GM19372 (cell line): ENCODE data around the gene ELFN2.

Experiments used
- ATAC-seq: cut with Tn5 transposase; IDR thresholded peaks from one replicate; pipeline ENCODE4 v1.9.1; 2021; ENCODE audit warnings: mild to moderate bottlenecking, low read depth, moderate library complexity; ENCODE audit not compliant: unreplicated experiment

Gene ELFN2

GRCh38 chr22:37455896-37456295 lies 28.6 kb upstream of the ELFN2 start:
- ATAC-seq = no peak

DNA sequence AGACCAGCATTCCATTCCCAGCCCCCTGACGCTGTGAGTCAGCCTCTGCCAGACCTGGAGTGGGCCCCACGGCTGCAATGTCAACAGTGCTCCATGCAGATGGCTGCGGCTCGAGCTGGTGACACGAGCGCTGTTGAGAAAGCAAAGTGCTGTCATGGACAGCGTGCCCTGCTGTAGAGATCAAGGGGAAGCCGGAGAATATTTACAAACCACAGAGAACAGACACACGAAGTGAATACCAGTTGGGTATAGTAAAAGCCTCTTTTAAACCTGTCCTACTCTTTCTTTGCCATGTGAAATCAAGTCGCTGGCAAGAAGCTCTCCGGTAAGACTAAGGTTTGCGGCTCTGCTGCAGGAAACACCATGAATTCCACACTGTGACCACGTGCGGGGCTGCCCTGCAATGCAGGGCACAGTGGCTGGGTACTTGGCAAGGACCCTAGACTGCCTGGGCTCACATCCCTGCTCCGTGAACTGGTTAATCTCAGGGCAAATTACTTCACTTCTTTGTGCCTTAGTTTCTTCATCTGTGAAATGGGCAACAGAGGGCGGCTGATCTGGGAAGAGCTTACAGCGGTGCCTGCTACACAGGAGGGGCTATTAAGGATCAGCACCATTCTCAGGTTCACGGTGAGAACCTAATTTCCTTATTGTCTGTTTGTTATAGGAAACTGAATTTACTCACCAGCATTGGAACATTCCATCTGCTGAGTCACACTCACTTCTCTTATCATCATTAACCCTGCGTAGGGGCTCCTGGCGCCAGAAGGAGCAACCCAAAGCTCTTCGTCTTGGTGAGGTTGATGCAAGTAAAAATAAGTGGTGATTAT lies 27.8 kb upstream of the ELFN2 start:
- ATAC-seq = no peak

GRCh38 chr22:37453696-37454095 lies 26.4 kb upstream of the ELFN2 start:
- ATAC-seq = no peak

- ATAC-seq = no peak
Observed at GRCh38 chr22:37451218-37451617, 23.9 kb upstream of the ELFN2 start.

GRCh38 chr22:37449331-37450001 lies 22.2 kb upstream of the ELFN2 start:
- ATAC-seq = no peak

DNA sequence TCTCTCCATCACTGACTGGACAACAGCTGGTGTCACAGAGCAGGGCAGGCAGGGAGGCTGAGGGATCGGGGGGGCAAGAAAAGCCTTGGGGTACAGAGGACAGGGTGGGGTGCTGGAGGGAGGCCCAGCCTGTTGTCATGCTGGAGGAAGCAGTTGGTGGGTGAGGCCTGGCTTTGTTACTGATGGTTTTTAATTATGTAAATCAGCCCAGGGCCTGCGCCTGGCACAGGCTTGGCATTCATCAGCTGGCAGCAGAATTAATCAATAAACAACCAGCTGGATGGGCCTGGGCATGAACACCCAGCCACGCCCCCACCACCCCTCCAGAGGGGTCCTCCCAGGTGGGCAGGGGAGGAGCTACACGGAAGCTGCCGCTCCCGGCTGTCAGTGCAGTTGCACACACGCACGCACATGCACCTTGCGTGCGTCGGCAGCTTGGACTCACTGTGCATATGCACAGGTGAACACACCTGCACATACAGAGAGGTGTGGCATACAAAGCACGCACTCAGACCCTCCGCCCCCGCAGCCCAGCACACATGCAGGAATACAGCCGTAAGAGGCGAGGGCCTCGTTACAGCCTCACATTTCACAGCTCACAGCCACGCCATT lies 21.3 kb upstream of the ELFN2 start:
- ATAC-seq = no peak

DNA sequence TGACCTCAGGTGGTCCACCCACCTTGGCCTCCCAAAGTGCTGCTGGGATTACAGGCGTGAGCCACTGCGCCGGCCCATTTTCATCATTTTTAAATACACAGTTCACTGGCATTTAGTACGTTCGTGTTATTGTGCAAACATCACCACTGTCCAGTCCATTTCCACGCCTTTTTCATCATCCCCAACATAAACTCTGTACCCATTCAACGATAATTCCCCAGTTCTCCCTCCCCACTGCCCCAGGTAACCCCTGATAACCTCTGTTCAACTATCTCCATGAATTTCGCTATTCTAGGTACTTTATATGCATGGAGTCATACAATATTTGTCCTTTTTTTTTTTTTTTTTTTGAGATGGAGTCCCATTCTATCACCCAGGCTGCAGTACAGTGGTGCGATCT lies 18.2 kb upstream of the ELFN2 start:
- no peak for ATAC-seq

- no peak for ATAC-seq
Observed at GRCh38 chr22:37443977-37444376, 16.7 kb upstream of the ELFN2 start.

DNA sequence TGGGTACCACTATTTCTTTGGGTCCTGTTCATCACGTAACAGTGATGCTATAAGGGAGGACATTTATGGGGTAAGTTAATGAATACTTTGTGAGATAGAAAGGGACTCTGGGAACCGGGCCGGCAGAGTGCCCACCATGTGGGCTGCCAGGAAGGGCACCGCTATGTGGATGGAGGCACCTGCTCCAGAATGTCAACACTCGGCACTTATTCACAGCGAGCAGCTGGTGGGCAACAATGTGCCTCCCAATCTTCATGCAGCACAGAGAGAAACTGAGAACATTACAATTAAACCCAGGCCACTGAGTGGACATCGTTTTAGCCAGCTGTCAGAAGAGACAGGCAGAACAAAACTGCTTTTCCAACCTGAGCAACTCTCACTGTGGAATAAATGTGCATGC lies 15.8 kb upstream of the ELFN2 start:
- no peak for ATAC-seq

DNA sequence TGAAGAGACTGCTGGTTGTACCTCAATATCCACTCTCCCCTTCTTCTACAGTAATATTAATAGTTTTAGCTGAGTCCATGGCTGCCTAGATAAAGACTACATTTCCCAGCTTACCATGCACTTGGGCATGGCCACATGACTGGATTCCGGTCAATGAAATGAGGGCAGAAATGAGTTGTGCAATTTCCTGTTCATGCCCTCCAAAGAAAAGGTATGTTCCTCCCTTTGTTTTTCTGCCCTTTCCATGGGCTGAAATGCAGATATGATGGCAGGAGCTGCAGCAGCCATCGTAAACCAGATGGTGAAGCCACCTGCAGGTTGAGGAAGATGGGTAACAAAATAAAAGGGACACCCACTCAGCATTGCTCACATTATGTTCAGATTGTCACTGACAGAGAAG lies 15.3 kb upstream of the ELFN2 start:
- ATAC-seq = no peak

- no peak for ATAC-seq
Observed at GRCh38 chr22:37442135-37442534, 14.9 kb upstream of the ELFN2 start.

GRCh38 chr22:37440875-37441274 lies 13.6 kb upstream of the ELFN2 start:
- ATAC-seq = no peak

DNA sequence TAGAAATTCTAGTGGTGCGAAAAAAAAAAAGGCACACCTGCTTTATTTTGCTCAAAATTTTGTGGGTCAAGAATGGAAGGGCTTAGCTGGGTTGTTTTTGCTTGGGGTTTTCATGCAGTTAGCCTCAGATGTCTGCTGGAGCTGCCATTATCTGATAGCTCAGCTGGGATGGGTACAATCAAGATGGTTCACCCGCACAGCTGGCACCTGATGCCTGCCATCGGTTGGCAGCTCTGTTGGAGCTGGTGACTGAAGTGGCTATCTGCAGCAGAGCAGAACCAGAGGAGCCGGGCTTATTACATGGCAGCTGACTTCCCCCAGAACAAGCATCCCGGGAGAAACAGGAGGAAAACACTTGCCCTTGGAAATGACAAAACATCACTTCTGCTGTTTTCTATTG lies 12.1 kb upstream of the ELFN2 start:
- no peak for ATAC-seq

- ATAC-seq = no peak
Observed at GRCh38 chr22:37435970-37436603, 8.8 kb upstream of the ELFN2 start.

DNA sequence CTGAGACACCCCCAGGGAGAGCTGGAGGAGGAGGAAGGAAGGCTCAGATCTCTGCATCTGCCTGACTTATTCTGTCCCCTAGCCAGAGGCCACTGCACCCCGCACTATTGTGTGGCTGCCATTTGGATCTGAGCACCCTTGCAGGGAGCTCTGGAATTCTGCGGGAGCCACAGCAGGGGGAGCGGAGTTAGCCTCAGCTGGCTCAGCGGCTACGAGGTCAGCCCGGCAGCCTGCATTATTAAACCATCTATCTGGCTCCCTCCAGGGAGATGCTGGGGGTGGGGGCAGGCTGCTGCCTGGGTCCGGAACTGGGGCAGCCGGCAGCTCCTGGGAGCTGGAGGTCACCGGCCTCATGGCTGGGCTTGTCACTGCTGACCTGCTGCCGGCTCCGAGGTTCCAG lies 6.5 kb upstream of the ELFN2 start:
- ATAC-seq = no peak

- no peak for ATAC-seq
Observed at GRCh38 chr22:37432708-37433054, 5.4 kb upstream of the ELFN2 start.

DNA sequence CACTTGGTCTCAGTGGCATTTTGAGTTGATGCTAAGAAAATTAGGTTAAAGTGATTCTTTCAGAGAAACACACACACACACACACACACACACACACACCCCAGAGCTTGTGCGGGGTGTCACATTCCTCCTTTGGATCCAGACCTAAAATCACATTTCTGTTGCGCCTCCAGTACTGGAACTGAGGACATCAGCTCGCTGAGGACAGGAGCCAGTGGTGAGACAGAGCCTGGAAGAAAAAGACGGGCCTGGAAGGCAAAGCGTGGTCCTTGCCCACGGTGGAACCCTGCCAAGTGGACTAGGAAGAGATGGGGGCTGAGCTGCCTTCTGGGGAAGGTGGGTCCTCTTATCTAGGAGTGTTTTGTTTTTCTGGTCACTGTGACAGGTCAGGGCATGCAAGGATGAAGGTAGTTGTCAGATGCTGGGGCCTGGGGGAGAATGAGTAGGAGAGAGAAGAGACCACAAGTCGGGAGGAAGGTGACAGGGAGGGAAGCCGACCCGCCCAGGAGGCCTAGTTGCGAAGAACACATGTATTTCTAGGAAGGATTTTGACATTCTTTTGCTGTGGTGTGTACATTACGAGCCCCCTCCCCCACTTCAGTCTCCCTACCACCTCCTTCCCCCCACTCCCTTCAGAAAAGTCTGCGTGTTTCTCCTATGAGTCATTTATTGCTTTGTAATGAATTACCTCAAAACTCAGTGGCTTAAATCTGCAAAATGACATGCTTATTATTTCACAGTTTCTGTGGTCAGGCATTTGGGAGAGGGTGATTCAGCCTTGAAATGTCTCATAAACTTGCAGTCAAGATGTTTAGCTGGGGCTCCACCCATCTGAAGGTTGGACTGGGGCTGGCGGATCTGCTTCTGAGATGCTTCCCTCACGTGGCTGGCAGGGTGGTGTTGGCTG lies 4.8 kb upstream of the ELFN2 start:
- no peak for ATAC-seq

DNA sequence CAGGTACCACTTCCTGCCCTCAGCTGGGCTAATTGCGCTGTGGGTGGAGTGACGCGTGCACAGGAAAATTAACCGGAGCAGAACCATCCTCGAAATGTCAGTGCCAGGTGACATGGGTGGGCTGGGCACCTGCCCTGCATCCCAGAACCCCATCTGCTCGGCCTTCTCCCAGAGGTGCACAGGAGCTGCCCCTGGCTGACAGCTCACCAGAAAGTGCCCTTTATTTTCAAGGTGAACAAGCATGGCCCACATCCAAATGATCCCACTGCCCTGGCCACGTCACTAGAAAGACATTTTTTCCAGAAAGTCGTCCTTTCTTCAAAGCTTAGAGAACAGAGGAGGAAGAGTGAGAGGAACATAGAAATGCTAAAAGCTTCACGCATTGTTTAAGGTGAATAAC lies 4.1 kb upstream of the ELFN2 start:
- ATAC-seq = no peak

- no peak for ATAC-seq
Observed at GRCh38 chr22:37430941-37431340, 3.7 kb upstream of the ELFN2 start.
